HG03558 (cell line): ENCODE results near the gene GRIK4.
"Not testable (repeated sequence)": the region's sequence is repeated elsewhere in the genome, so short reads cannot be mapped to it uniquely, and the experiment has no call there.

Experiments used
- ATAC-seq: cut with Tn5 transposase; IDR thresholded peaks from one replicate; pipeline ENCODE4 v1.9.1; 2021; ENCODE audit warnings: moderate number of reproducible peaks; ENCODE audit not compliant: unreplicated experiment; ENCODE audit errors: extremely low read depth

The GRIK4 gene

GRCh38 chr11:120766318-120766717, 254.8 kb downstream of the GRIK4 start:
- ATAC-seq: no peak

DNA sequence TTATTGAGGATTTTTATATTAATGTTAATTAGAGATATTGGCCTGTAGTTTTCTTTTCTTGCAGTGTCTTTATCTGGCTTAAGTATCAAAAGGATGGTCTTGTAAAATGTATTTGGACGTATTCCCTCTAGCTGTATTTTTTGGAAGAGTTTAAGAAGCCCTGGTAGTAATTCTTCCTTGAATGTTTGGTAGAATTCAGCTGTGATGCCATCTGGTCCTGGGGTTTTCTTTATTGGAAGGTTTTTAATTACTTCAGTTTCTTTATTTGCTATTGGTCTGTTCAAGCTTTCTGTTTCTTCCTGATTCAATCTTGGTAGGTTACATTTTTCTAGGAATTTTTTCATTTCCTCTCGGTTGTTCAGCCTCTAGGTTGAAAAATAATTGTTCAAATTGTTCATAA, 257.4 kb downstream of the GRIK4 start:
- ATAC-seq: no peak

- ATAC-seq: no peak
Measured at GRCh38 chr11:120769906-120770305, 258.4 kb downstream of the GRIK4 start.

GRCh38 chr11:120771551-120772060, 260.1 kb downstream of the GRIK4 start:
- no peak for ATAC-seq

DNA sequence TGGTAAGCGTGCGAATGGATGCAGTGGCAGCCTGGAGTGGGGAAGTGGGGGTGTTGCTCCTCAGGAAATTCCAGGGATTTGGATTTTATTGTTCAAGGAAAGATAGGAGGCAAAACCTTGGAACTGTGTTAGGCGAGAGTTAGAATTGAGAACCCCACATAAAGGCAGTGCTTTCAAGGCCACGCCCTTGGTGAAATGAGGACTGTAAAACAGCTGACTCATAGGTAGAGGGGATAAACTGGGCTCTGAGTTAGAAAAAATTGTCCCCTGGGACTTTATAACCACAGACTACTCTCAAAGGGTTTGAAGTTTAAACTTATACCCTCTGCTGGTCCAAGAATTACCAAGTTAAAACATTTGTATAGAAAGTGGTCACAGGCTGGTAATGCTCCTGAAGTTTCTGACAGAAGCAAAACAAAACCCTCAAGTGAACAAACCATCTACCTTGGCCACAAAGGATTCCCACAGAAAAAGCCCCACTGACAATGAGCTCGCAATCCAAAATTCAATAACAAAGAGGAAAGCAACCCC, 262.0 kb downstream of the GRIK4 start:
- no peak for ATAC-seq

- no peak for ATAC-seq
Measured at GRCh38 chr11:120774591-120775386, 263.2 kb downstream of the GRIK4 start.

GRCh38 chr11:120775986-120776951, 264.7 kb downstream of the GRIK4 start:
- ATAC-seq: no peak

- ATAC-seq: no peak
Measured at GRCh38 chr11:120778685-120779490, 267.3 kb downstream of the GRIK4 start.

- no peak for ATAC-seq
Measured at GRCh38 chr11:120780239-120780638, 268.7 kb downstream of the GRIK4 start.

DNA sequence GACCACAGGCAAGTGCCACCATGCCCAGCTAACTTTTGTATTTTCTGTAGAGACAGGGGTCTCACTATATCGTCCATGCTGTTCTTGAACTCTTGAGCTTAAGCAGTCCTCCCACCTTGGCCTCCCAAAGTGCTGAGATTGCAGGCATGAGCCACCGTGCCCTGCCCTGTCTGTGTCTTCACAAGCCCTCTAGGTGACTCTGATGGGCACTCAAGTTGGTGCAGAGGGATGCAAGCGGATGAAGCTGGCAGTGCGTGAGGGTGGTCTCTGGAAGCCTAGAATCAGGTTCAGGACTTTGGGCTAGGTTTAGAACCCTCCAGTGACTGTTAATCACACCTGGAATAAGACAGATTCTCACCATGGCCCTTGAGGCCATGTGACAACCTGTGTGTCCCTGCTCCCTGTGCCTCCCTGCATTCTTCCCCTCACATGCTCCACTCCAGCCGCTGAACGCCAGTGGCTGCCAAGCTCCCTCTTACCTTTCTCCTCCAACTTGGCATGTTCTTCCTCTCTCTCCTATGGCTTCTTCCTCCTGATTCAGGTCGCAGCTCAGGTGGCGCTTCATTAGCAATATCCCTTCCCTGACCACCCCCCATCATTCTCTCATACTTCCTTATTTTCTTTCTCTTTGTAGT, 270.1 kb downstream of the GRIK4 start:
- ATAC-seq: no peak

GRCh38 chr11:120784566-120785251, 273.2 kb downstream of the GRIK4 start:
- no peak for ATAC-seq

GRCh38 chr11:120785576-120785975, 274.0 kb downstream of the GRIK4 start:
- ATAC-seq: no peak

DNA sequence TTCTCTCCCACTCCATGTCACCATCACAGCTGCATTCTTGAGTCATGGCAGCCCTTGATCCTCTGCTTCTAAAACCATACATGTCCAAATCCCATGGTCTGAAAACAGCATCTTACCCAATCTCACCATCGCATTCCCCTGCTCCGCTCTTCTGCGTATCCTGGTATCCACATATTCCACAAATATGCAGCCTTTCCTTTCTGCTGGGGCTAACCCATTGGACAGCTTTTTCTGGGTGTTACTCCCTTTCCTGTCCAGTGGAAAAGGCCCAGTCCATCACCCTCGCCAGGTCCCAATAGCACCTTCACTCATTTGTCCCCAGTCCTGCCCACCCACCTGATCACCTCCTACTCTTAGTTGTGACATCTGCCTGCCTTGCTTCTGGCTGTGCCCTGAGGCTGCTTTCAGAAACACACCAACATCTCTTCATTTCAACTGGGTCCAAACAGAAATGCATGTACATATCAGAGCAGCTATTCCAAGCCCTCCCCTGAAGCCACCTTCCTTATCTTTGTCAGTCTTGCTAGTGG, 274.7 kb downstream of the GRIK4 start:
- no peak for ATAC-seq

- ATAC-seq: not testable (repeated sequence)
Measured at GRCh38 chr11:120787224-120787623, 275.7 kb downstream of the GRIK4 start.

GRCh38 chr11:120789391-120789790, 277.8 kb downstream of the GRIK4 start:
- no peak for ATAC-seq

- ATAC-seq: no peak
Measured at GRCh38 chr11:120792306-120792705, 280.8 kb downstream of the GRIK4 start.

DNA sequence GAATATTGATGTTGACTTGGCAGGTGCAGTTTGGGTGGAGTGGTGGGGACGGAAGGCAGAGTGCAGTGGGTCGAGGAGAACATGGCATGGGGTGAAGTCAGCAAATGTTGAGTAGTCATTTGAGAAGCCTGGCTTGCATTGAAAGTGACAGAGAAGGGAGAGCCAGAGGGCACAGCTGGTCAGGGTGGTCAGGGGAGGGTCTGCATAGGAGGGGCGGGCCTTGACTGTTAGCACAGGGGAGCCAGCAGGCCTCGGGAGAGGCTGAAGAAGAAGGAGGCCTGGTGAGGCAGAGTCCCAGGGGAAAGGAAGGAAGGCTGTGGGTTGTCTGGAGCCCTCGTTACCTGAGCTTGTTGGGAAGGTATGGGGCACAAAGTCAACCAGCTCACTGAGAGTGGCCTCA, 281.6 kb downstream of the GRIK4 start:
- no peak for ATAC-seq

- ATAC-seq: no peak
Measured at GRCh38 chr11:120793806-120794479, 282.4 kb downstream of the GRIK4 start.
